8988T (cell line): ENCODE measurements around the gene POLD4.
A peak's percentile ranks its signal among the peaks of the same experiment; 100 is the strongest.

Experiments used
- DNase-seq: peaks from one replicate; pipeline ENCODE4 v3.0.0; 2011

The POLD4 gene

GRCh38 chr11:67387518-67387917, 34.2 kb upstream of the POLD4 start:
- DNase-seq, result no peak

DNA sequence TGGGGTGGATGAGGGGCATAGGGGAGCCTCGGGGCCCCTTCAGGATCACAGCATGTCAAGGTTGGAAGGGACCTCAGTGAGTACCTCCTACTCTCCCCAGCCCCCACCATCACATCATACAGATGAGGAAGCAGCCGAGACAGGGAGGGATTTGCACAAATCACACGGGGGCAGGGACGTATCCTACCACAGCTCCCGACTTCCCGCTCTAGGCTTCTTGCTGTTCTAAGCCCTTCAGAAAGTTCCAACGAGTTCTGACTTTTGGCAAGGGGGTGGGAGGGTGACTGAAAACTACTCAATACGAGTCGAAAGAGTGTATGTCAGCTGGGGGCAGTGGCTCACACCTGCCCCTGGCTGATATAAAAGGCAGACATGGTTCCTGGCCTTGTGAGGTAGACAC, 33.7 kb upstream of the POLD4 start:
- DNase-seq, result no peak

GRCh38 chr11:67384851-67385366, 31.6 kb upstream of the POLD4 start:
- DNase-seq, result no peak

DNA sequence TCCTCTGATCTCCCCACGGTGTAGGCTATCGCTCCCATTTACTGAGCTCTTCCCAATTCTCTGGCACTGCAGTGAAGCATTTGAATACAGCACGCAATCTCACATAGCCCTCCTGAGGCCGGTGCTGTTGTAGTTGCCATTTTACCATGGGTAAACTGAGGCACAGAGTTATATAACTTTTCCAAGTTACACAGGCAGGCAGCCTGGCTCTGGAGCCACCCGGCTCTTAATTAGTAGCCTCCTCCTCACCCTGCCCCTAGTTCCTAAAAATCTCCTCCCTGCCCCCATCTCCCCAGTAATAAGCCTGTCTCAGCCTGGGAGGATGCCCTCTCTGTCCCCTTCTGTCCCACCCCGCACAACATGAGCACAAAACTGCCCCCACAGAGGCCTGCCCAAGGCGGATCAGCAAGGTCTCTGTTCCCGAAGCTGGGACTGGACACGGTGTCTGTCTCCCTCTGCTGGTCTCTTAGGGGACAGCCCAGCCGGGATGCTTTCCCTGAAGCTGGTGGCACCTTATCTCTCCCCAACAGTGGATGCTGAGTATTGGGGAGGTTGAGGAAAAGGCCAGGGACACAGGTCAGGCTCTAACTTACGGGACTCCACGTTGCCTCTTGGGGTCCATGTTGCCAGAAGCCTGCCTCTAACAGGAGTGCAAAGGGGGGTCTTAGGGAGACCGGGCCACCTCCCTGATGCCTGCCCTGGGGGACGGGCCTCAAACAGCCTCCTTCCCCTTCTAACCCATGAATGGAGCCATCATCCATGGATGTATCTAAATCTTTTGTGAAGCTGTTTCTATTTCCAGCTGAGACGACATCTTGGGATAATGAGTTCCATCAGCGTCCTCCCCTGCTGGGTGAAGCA, 29.2 kb upstream of the POLD4 start:
- DNase-seq, result peak; percentile 74

- no peak for DNase-seq
These were observed 28.1 kb upstream of the POLD4 start for GRCh38 chr11:67381244-67381972.

GRCh38 chr11:67379061-67380058, 26.0 kb upstream of the POLD4 start:
- DNase-seq, result no peak

- no peak for DNase-seq
These were observed 25.2 kb upstream of the POLD4 start for GRCh38 chr11:67378544-67378943.

GRCh38 chr11:67376873-67377808, 23.8 kb upstream of the POLD4 start:
- DNase-seq, result no peak

DNA sequence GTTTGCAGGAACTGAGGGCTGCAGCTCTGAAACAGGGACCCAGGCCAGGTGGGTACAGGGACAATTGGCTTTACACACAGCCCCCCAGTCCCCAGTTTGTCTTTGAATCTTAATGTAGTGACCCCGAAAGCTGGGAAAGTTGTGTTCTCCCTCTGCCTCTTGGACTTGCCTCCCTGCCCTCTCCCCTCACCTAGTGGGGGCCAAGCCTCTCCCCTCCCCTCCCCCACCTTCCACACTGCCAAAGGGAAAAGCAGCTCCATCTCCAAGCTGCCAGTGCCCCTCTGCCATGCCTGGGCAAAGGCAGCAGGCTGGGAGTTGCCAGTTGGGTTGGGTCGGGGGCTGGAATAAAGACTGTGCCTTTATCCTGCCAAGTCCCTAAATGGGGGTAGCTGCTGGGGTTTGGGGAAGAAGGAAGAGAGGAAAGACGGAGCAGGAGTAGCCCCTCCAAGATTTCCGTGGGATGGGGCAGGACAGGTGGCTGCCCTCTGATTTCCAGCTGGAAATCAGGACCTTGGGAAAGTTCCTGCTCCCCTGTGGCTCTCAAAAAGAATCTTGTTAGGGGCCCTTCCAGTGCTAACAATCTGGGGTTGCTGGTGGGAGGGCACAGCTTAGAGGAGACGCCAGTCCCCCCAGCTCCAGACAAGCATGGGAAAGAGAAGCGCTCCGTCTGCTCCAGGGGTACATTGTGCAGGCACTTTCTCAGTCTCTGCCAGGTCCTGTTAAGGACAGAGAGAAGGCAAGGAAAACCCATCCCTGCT, 22.9 kb upstream of the POLD4 start:
- no peak for DNase-seq

DNA sequence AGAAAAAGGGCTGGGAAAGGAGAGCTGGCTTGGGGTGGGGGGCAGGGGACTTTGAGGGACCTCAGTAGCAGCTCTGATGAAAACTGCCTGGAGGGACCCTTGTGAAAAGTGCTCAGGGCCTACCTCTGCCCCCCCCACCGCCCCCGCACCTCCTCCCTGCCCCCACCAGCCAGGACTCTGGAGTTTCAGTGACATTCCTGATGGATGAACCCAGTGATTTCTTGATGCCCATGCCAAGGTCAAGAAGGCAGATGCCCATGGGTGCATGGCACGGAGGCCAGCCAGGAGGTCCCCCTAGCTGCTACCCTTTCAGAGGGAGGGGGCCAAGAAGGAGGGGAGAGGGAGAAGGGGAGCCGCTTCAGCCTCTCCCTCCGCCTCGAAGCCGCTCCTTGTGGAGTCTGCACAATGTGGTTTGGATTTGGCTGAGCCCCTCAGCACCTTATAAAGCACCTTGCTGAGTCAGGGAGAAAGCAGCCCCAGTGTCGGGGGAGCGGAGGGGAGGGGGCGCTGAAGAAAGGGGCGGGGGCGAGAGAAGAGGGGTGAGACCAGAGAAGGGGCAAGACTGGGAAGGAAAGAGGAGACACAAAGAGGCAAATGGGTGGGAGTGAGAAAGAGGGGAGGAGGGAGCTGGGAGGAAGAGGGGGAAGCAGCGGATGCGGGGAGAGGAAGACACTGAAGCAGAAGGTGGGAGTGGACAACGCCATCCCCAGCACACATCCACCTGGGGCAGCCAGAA, 22.1 kb upstream of the POLD4 start:
- DNase-seq, result no peak

DNA sequence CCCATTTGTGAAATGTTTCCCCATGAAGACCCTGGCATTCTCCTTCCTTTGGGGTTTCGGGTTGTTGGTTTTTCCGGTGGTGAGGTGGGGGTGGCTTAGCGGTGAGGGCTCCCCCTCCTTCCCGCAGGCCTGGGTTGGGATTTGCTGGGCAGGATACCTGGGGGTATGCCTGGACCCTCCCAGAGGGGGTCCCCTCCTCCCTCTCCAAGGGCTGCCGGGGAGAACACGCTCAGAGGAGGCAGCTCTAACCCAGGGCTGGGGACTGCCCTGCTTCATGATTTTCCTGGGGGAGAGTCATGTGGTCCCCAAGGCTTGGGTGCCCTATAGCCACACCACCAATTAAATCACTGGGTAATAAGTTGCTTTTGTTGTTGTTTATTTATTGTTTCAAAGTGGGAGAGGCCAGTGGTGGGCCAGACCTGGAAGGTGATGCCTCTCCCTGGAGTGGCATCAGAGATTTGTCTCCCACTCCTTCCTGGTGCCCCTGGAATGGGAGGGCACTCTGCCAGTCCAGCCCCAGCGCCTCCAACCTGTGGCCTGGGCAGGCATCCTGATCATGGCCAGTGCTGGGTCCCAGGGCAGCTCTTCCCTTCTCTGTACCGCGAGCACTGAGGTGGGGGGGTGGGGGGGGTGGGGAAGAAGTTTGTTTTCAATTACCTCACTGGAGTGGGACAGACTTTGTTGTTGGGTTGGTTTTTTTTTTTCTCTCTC, 21.4 kb upstream of the POLD4 start:
- no peak for DNase-seq

DNA sequence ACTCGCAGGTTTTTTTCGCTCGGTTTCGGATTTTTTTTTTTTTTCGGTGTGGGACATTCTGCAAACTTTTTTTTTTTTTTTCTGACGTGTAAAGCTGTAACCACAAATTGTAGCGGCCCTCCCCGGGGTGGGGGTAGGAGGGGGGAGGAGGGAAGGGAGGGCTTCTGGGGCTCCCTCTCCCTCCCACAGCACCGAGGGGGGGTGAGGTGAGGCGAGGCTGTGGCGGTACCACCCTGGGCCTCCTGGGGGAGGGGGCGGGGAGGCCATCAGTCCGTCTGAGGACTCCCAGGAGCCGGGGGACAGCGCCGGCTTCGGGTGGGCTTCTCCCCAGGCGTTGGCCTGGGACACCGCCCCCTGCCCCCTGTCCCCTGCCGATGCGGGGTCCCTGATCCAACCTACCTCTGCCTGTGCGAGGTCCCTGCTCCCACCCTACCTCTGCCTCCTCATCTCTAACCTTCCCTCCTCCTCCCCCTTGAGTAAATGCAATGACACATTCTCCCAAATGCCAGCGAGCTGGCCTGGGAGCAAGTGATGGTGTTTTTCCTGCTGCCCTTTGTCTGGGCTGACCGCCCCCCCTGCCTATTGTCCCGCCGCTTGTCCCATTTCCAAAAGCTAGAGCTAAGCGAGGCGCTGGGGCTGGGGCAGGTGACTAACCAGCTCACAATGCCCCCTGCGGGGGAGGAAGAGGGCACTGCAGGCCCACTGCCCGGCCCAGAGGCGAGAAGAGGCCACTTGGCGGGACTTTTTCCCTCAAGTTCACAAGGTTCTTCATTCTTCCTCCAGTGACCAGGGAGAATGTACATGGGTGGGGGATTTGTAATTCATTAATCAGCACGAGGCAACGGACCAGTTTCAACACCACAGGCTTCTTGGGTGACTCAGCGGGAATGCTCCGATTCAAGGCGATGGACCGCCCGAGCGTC, 20.6 kb upstream of the POLD4 start:
- DNase-seq, result peak; percentile 98

DNA sequence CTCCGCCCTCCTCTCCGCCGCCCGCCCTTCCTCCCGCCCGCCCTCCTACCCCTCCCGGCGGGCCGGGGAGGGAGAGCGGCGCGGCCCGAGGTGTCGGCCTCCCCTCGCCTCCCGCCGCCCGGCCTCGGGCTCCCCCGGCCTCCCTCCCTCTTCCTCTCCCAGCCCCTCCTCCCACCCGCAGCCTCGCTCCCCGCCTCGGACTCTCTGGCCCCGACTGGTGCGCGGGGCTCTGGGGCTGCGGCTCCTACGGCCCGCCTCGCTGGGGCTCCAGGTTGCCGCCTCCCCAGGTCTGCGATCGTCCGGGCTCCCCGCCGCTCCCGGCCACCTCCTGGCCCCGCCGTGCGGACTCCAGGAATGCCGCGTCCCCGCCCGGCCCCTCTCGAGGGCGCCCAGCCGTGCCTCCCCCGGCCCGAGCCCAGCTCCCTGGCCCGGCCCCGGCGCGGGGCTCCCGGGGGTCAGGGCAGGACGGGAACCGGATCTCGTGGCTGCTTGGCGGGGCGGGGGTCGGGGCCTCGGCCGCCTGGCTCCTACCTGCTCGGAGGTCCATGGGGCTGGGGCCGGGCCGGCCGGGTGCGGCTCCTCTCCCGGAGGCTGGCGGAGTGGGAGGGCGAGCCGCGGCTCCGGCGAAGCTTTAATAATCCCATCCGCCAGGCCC, 19.8 kb upstream of the POLD4 start, which contains the start of gene CLCF1:
Gene CLCF1 (minus strand): TSS at position 606 of the 655 bp plus-strand sequence. CDS start 59 bp downstream, at position 547.
- peak; percentile 83 for DNase-seq

- peak; percentile 64 for DNase-seq
These were observed 19.1 kb upstream of the POLD4 start for GRCh38 chr11:67372321-67372992.

DNA sequence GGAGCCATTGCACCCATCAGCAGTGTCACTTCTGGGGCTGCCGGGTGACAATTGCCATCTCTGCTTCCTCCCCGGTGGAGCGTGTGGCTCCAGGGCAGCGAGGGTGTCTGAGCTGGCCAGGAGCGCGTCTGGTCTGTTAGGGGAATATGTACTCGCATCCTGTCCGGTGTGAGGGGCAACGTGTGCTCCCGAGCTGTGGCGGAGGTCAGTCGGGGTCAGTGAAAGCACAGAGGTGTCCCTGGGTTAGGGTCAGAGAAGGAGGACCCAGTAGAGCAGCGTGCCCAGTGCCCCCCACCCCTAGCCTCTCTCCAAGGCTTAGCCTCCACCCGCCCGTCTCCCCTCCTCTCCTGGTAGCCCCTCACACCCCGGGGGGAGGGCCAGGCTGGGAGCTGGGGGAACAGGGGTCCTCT, 18.6 kb upstream of the POLD4 start:
- peak; percentile 66 for DNase-seq

DNA sequence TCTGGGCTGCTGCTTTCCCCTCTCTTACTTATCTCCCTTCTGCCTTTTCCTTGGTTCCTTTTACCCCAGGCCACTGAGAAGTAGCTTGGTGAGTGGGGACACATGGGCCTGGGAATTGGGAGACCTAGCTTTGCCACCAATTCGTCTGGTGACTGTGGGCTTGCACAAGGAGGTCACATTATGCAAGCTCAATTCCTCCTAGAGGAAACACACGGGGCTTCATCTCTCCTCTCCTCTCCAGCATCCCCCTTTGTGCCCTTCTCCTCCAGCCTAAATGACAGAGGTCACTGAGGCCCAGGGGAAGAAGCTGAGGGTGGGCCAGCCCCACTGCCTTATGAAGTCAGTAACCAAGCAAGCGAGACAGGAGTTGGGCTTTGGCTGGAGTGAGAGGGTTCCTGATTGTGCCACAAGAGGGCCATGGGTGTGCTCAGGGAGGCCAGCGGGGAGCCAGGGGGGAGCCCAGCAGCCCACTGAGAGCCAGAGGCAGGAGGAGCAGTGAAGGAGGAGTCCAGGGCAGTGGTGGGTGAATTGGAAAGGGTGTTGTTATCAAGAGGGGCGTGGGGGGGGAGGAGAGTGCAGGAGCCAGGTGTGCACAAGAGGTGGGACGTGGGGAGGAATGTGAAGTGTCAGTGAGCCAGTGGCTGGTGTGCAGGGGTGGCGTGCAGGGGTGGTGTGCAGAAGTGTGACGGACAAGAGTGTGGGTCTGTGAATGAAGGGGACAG, 18.0 kb upstream of the POLD4 start:
- DNase-seq, result peak; percentile 99
